Activated CD4-positive, alpha-beta T cell treated with anti-CD3 and anti-CD28 coated beads for 48 hours (primary cell): ENCODE measurements around the gene INTS1.
"Not testable (repeated sequence)": the region's sequence is repeated elsewhere in the genome, so short reads cannot be mapped to it uniquely, and the experiment has no call there.

Experiments used
- DNase-seq: peaks from one replicate; pipeline ENCODE4 v3.0.0-alpha.2; 2020

INTS1 gene

GRCh38 chr7:1529383-1530116 lies 25.4 kb upstream of the INTS1 start:
- DNase-seq: no peak

GRCh38 chr7:1526271-1526754 lies 22.1 kb upstream of the INTS1 start:
- no peak for DNase-seq

- no peak for DNase-seq
These were observed 21.2 kb upstream of the INTS1 start for GRCh38 chr7:1525409-1525808.

- no peak for DNase-seq
These were observed 19.7 kb upstream of the INTS1 start for GRCh38 chr7:1523844-1524243.

- no peak for DNase-seq
These were observed 19.0 kb upstream of the INTS1 start for GRCh38 chr7:1523208-1523607.

GRCh38 chr7:1521456-1521855 lies 17.3 kb upstream of the INTS1 start:
- no peak for DNase-seq

- no peak for DNase-seq
These were observed 16.5 kb upstream of the INTS1 start for GRCh38 chr7:1520539-1521234.

GRCh38 chr7:1519322-1519922 lies 15.2 kb upstream of the INTS1 start:
- not testable (repeated sequence) for DNase-seq

GRCh38 chr7:1516586-1517251 lies 12.5 kb upstream of the INTS1 start:
- DNase-seq: no peak

GRCh38 chr7:1515509-1515967 lies 11.3 kb upstream of the INTS1 start:
- not testable (repeated sequence) for DNase-seq

- DNase-seq: no peak
These were observed 10.8 kb upstream of the INTS1 start for GRCh38 chr7:1514995-1515401.

GRCh38 chr7:1514407-1514806 lies 10.2 kb upstream of the INTS1 start:
- DNase-seq: no peak

- DNase-seq: no peak
These were observed 9.5 kb upstream of the INTS1 start for GRCh38 chr7:1513657-1514095.

GRCh38 chr7:1512781-1513656 lies 8.8 kb upstream of the INTS1 start:
- DNase-seq: peak; percentile 63

- no peak for DNase-seq
These were observed 7.5 kb upstream of the INTS1 start for GRCh38 chr7:1511444-1512422.

GRCh38 chr7:1510780-1511154 lies 6.6 kb upstream of the INTS1 start:
- no peak for DNase-seq

GRCh38 chr7:1509226-1509625 lies 5.0 kb upstream of the INTS1 start:
- DNase-seq: no peak

- no peak for DNase-seq
These were observed 4.1 kb upstream of the INTS1 start for GRCh38 chr7:1508277-1508758.

- no peak for DNase-seq
These were observed 1.8 kb upstream of the INTS1 start for GRCh38 chr7:1505731-1506550.

GRCh38 chr7:1503390-1503789 lies 799 bp downstream of the INTS1 start:
- DNase-seq: no peak
